LNCAP (cell line): ENCODE data around the gene PDCD1LG2.

ENCODE experiments used
- TF ChIP-seq, protein P1 (sequence below): fragments of 450-650 bp; IDR thresholded peaks from 2 replicates; pipeline ENCODE4 v1.5.1; 2017; ENCODE audit warnings: mild to moderate bottlenecking

Gene PDCD1LG2

DNA sequence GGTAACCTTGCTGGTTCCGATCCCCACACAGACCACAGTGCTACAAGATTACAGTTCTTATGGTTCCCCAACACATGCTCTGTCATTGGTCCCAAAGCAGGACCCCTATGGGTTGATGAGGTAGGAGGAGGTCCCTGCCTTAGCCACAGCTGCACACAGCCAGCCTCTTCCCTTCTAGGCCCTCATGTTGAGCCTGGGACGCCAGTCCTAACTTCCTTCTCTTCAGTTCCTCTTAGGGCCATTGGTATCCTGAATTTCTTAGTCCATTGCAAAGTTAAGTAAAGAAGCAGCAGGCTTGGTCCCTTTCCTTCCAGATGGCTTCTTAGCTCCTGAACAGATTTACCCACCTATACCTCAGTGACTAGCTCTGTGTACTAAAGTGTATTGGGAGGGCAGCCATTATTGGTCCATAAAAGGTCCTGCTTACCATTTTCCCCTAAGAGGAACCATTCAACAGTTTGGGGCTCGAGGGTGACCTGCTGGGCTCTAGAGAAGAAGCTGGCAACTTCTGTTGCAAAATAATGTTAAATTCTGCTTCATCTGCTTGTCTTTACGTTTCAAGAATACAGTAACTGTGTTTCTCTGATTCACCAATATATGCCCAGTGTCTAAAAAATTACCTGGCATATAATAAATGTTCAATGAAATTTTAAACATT lies 50.2 kb downstream of the PDCD1LG2 start:
- TF ChIP-seq, protein P1, sequence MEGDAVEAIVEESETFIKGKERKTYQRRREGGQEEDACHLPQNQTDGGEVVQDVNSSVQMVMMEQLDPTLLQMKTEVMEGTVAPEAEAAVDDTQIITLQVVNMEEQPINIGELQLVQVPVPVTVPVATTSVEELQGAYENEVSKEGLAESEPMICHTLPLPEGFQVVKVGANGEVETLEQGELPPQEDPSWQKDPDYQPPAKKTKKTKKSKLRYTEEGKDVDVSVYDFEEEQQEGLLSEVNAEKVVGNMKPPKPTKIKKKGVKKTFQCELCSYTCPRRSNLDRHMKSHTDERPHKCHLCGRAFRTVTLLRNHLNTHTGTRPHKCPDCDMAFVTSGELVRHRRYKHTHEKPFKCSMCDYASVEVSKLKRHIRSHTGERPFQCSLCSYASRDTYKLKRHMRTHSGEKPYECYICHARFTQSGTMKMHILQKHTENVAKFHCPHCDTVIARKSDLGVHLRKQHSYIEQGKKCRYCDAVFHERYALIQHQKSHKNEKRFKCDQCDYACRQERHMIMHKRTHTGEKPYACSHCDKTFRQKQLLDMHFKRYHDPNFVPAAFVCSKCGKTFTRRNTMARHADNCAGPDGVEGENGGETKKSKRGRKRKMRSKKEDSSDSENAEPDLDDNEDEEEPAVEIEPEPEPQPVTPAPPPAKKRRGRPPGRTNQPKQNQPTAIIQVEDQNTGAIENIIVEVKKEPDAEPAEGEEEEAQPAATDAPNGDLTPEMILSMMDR: no peak

GRCh38 chr9:5561828-5562488 lies 51.6 kb downstream of the PDCD1LG2 start:
- TF ChIP-seq, protein P1: no peak

DNA sequence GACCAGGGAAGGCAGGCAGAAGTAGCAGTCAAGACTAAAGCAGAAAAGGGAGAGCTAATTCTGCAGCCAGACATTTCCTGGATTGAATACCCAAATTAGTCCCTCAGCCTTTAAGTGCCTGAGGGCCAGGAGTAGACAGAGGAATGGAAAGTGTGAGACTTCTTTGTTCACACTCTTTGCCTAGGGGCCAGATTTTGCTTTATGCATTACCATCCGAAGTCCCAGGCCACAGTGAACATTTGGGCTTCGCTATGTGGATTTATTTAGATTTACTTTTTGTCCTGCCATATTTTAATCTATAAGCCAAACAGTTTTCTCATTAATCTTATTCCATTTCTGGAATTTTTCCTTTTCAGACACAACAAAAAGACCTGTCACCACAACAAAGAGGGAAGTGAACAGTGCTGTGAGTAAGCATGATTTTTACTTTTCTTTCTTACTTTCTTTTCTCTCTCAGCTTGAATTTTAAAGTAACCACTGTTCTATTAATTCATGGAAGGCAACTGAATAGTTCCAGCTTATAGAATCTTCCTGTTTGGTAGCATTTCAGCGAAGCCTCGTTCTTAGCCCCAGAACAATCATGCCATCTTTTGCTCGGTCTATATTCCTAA lies 52.6 kb downstream of the PDCD1LG2 start:
- TF ChIP-seq, protein P1: no peak

- TF ChIP-seq, protein P1: no peak
Observed at GRCh38 chr9:5563417-5563815, 53.1 kb downstream of the PDCD1LG2 start.

DNA sequence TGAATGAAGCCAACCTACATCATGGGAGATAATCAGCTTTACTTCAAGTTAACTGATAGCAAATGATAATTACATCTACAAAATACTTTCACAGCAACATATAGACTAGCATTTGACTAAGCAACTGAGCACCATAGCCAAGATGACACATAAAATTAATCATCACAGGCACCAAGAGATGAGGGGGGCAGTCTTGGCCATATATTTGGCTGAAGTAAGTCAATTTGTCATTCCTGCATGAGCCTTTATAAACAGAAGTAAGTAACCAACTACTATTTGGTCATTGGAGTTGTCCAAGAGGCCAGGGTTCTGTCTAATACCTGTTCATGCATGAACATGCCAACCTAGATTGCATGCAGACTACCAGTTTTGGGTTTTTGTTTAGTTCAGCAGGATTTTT lies 53.6 kb downstream of the PDCD1LG2 start:
- TF ChIP-seq, protein P1: no peak

- TF ChIP-seq, protein P1: no peak
Observed at GRCh38 chr9:5566054-5566618, 55.8 kb downstream of the PDCD1LG2 start.

GRCh38 chr9:5568868-5569267 lies 58.5 kb downstream of the PDCD1LG2 start:
- TF ChIP-seq, protein P1: no peak
